Sigmoid colon (tissue), 7 donors: ENCODE results near the gene MAP1B. TPM values are rescaled to one million over a fixed set of nuclear protein-coding genes. Genes with fewer than 3 reads are reported as not detected.

Experiments
- DNase-seq: peaks from one replicate; pipeline ENCODE4 v3.0.0-alpha.2; 2019
- H3K27ac ChIP-seq, 4 donors: fragments of 200-600 bp; sonication (generic); one replicate each; pipeline ENCODE4 v1.5.1; 2016 to 2019; ENCODE audit warnings: mild to moderate bottlenecking in 1 of 4
- H3K27me3 ChIP-seq, 3 donors: fragments of 200-600 bp; sonication (generic); one replicate each; pipeline ENCODE4 v1.5.1; 2019; ENCODE audit warnings: mild to moderate bottlenecking in 1 of 3
- H3K36me3 ChIP-seq, 4 donors: fragments of 200-600 bp; sonication (generic); one replicate each; pipeline ENCODE4 v1.5.1; 2016 to 2019
- H3K4me1 ChIP-seq, 4 donors: fragments of 200-600 bp; sonication (generic); one replicate each; pipeline ENCODE4 v1.5.1; 2017 to 2019
- H3K4me3 ChIP-seq, 4 donors: fragments of 200-600 bp; sonication (generic); one replicate each; pipeline ENCODE4 v1.5.1; 2017 to 2019; ENCODE audit warnings: mild to moderate bottlenecking in 2 of 4, moderate library complexity in 1 of 4
- H3K9me3 ChIP-seq, 4 donors: fragments of 200-600 bp in 3 of 4; sonication (generic) in 3 of 4; one replicate each; pipeline versions ENCODE4 v1.5.1 to v1.6.1; 2013 to 2019
- EP300 ChIP-seq, 4 donors: sonication (generic); formaldehyde crosslinking; IDR thresholded peaks; one replicate each; pipeline ENCODE4 v1.6.1; 2017; ENCODE audit warnings: antibody characterized with exemption in 4 of 4
- POLR2A ChIP-seq, 2 donors: fragments of 450-650 bp; IDR thresholded peaks; one replicate each; pipeline ENCODE4 v1.6.1; 2016; ENCODE audit warnings: antibody characterized with exemption in 2 of 2, mild to moderate bottlenecking in 2 of 2, moderate library complexity in 2 of 2
- POLR2AphosphoS5 ChIP-seq, 4 donors: sonication (generic); formaldehyde crosslinking; IDR thresholded peaks; one replicate each; pipeline ENCODE4 v1.6.1; 2017; ENCODE audit warnings: antibody characterized with exemption in 4 of 4
- WGBS, 2 donors: extraction: QIAGEN DNeasy Blood & Tissue Kit; methylation state at CpG; one replicate each; pipeline ENCODE4 v1.1.7; 2013; 5-methylcytosine and 5-hydroxymethylcytosine counted together
- intact Hi-C: fragments of 100-400 bp; cut with DNase I; formaldehyde crosslinking; loops from one replicate; pipeline ENCODE4 v1.15.1; 2023
- polyA plus RNA-seq, 3 donors: library from polyadenylated mRNA; stranded (reverse); fragments of 200-250 nt; gene quantifications; one replicate each; pipeline ENCODE4 v1.2.3, GENCODE V29; 2013
- total RNA-seq, 4 donors: library from RNA; depleted of rRNA; stranded (reverse); fragments of >200 nt; gene quantifications; one replicate each; pipeline ENCODE4 v1.1.0, GENCODE V29; 2016
- TF ChIP-seq, protein P1 (sequence below), 4 experiments: fragments of 450-650 bp in 3 of 4; fragments of 200-600 bp in 1 of 4; IDR thresholded peaks; one replicate each; pipeline ENCODE4 v1.5.1; 2016 to 2019; ENCODE audit warnings: antibody characterized with exemption in 4 of 4, mild to moderate bottlenecking in 3 of 4, moderate library complexity in 2 of 4
- donor health status: healthy with polysubstance abuse.
- donor health status: Bipolar disorder and iron deficiency.
- donor health status: healthy.

Gene MAP1B
- total and polyA plus RNA-seq, 7 donors, result 0.69 to 659 (median 98.6) TPM

DNA sequence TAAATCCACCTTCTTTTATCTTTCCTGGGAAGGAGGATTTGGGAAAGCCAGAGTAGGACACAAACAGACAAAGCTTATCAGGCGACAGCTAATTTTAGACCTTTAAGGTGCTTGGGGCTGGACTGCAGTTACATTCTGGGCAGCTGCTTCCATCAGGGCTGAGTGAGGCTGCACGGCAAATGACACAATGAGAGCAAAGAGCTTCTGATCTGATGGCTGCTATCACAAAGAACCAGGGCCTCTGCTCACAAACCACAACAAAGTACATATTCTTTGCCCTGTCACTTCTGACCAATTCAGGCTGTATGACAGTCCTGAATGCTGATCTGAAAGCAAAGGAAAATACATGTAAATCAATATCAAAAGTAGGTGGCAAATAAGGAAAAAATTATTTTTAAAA, 119.7 kb downstream of the MAP1B start:
- Histone ChIP-seq H3K4me3 (no peak overlapping the region), H3K9me3 (no peaks in the 10 kb centered on the region), H3K4me1 (peaks cover 0 to 8% (median 4%) of the 10 kb centered on the region in 4 donors), H3K27ac (no peak overlapping the region), H3K27me3 (no peaks in the 10 kb centered on the region), H3K36me3 (peaks cover 0 to 60% (median 9%) of the 10 kb centered on the region in 4 donors)
- intact Hi-C loops, result no loop called here
- DNase-seq, result no peak
- TF ChIP-seq, protein P1, sequence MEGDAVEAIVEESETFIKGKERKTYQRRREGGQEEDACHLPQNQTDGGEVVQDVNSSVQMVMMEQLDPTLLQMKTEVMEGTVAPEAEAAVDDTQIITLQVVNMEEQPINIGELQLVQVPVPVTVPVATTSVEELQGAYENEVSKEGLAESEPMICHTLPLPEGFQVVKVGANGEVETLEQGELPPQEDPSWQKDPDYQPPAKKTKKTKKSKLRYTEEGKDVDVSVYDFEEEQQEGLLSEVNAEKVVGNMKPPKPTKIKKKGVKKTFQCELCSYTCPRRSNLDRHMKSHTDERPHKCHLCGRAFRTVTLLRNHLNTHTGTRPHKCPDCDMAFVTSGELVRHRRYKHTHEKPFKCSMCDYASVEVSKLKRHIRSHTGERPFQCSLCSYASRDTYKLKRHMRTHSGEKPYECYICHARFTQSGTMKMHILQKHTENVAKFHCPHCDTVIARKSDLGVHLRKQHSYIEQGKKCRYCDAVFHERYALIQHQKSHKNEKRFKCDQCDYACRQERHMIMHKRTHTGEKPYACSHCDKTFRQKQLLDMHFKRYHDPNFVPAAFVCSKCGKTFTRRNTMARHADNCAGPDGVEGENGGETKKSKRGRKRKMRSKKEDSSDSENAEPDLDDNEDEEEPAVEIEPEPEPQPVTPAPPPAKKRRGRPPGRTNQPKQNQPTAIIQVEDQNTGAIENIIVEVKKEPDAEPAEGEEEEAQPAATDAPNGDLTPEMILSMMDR (IDR thresholded peaks at IDR 0.05), result no peak
- TF ChIP-seq POLR2AphosphoS5 (IDR thresholded peaks at IDR 0.05) (no peak), EP300 (IDR thresholded peaks at IDR 0.05) (no peak), POLR2A (IDR thresholded peaks at IDR 0.05) (no peak)
- 88 to 91% methylated on average over 2 of the region's 2 CpGs for WGBS, 2 donors

DNA sequence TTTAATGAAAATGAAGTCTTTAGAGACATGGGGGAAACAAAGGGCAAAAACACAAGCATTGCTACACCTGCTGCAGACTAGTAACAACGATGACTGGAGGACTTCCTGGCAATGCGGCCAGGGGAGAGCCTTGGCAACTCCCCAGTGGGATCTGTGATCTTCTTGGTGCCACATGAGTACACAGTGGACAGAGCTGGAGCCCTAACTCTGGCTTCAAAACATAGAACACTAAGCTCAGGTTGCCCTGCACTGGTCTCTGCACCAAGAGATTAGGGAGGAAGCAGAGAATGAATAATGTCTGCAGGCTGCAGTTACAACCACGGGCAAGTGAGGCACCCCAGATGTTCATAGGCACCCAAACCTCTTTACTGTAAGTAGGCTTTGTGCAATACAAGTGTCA, 121.7 kb downstream of the MAP1B start:
- DNase-seq, result no peak
- no peak overlapping the region for H3K4me3 ChIP-seq
- peaks cover 0 to 9% (median 4%) of the 10 kb centered on the region in 4 donors for H3K4me1 ChIP-seq
- 89% methylated on average over 3 of the region's 3 CpGs for WGBS, 2 donors
- intact Hi-C loops, result no loop called here
- H3K36me3 ChIP-seq, result peaks cover 0 to 51% (median 2%) of the 10 kb centered on the region in 4 donors
- H3K9me3 ChIP-seq, result no peaks in the 10 kb centered on the region
- no peaks in the 10 kb centered on the region for H3K27me3 ChIP-seq
- TF ChIP-seq, protein P1 (IDR thresholded peaks at IDR 0.05), result no peak
- TF ChIP-seq EP300 (IDR thresholded peaks at IDR 0.05) (no peak), POLR2AphosphoS5 (IDR thresholded peaks at IDR 0.05) (no peak), POLR2A (IDR thresholded peaks at IDR 0.05) (no peak)
- no peak overlapping the region for H3K27ac ChIP-seq

DNA sequence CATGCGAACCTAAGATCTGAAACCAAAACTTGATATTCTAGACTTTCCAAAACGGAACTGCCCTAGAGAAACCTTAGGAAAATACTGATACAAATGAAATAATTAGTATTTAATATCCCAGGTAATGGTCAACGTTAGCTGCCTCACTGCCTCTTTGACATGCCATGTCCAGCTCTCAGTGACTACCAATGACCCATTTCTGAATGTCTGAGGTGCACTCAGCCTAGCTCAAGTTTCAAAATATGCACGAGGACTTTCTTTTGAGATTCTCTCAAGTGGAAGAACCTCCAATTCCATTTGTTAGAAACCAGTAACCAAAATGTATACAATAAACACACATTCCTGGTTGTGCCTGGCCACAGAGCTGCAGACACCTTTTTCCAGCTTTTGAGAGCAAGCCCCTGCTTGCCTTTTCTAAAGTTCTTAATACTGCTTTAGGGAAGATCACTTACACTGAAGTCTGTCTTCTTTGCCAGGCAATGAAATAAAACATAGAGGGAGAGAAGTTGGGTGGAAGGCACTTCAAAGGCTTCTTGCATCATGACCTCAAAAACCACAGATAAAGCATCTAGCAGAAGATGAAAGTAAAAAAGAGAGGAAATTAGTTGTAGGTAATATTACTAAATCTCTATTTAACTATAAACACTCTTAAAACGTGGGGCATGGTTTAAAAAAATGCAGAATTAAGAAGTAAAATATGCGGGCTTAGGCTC, 124.9 kb downstream of the MAP1B start:
- DNase-seq, result no peak
- H3K4me3 ChIP-seq, result no peak overlapping the region
- H3K27me3 ChIP-seq, result no peaks in the 10 kb centered on the region
- H3K9me3 ChIP-seq, result no peaks in the 10 kb centered on the region
- H3K36me3 ChIP-seq, result peaks cover 0 to 38% (median 0%) of the 10 kb centered on the region in 4 donors
- H3K27ac ChIP-seq, result no peak overlapping the region
- TF ChIP-seq, protein P1 (IDR thresholded peaks at IDR 0.05), result no peak
- TF ChIP-seq EP300 (IDR thresholded peaks at IDR 0.05) (no peak), POLR2A (IDR thresholded peaks at IDR 0.05) (no peak), POLR2AphosphoS5 (IDR thresholded peaks at IDR 0.05) (no peak)
- intact Hi-C loops, result no loop called here
- 73 to 85% methylated on average over 6 of the region's 6 CpGs for WGBS, 2 donors
- peaks cover 0 to 8% (median 0%) of the 10 kb centered on the region in 4 donors for H3K4me1 ChIP-seq

DNA sequence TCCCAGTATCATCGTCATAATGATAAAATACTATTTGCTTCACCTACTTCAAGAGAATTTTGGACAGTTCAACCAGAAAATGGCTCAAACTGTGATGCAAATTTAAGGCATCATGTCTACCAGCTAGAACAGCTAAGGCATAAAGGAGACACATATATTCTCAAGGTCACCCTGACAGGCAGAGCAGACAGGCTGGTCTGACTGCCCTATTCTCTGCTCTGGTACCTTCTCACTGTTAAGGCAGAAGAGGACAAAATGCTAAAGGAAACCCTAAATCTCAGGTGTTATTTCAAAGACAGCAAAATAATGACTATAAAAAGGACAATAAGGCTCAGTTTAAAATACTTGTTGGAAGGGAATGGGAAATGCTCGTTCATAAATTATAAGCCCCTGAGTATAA, 125.6 kb downstream of the MAP1B start:
- H3K27me3 ChIP-seq, result no peaks in the 10 kb centered on the region
- H3K27ac ChIP-seq, result no peak overlapping the region
- no peaks in the 10 kb centered on the region for H3K9me3 ChIP-seq
- H3K4me1 ChIP-seq, result peaks cover 0 to 8% (median 0%) of the 10 kb centered on the region in 4 donors
- peaks cover 0 to 44% (median 2%) of the 10 kb centered on the region in 4 donors for H3K36me3 ChIP-seq
- no peak for TF ChIP-seq EP300 (IDR thresholded peaks at IDR 0.05)
- TF ChIP-seq, protein P1 (IDR thresholded peaks at IDR 0.05), result no peak
- no peak for TF ChIP-seq POLR2AphosphoS5 (IDR thresholded peaks at IDR 0.05)
- TF ChIP-seq POLR2A (IDR thresholded peaks at IDR 0.05), result no peak
- no peak for DNase-seq
- no peak overlapping the region for H3K4me3 ChIP-seq
- intact Hi-C loops, result no loop called here
- 85 to 91% methylated on average over 2 of the region's 2 CpGs for WGBS, 2 donors
